Cardiac fibroblast (primary cell): Measurements from ENCODE around the gene VIL1.

ENCODE experiments used
- DNase-seq, 2 donors: peaks; one replicate each; pipeline versions ENCODE4 v3.0.0 to v3.0.0-alpha.2; 2010; ENCODE audit warnings: low read depth in 2 of 2
- H3K4me3 ChIP-seq, 2 donors: replicated peaks in 1 of 2; 1 replicate in 1 of 2; 2 replicates in 1 of 2; pipeline ENCODE4 v1.5.1; 2011; ENCODE audit warnings: low read depth in 2 of 2, low read length in 2 of 2, mild to moderate bottlenecking in 2 of 2, moderate library complexity in 1 of 2
- TF ChIP-seq, protein P1 (sequence below): IDR thresholded peaks from one replicate; pipeline ENCODE4 v1.5.1; 2011; ENCODE audit warnings: low read depth, mild to moderate bottlenecking, low read length, inconsistent platforms

The VIL1 gene

DNA sequence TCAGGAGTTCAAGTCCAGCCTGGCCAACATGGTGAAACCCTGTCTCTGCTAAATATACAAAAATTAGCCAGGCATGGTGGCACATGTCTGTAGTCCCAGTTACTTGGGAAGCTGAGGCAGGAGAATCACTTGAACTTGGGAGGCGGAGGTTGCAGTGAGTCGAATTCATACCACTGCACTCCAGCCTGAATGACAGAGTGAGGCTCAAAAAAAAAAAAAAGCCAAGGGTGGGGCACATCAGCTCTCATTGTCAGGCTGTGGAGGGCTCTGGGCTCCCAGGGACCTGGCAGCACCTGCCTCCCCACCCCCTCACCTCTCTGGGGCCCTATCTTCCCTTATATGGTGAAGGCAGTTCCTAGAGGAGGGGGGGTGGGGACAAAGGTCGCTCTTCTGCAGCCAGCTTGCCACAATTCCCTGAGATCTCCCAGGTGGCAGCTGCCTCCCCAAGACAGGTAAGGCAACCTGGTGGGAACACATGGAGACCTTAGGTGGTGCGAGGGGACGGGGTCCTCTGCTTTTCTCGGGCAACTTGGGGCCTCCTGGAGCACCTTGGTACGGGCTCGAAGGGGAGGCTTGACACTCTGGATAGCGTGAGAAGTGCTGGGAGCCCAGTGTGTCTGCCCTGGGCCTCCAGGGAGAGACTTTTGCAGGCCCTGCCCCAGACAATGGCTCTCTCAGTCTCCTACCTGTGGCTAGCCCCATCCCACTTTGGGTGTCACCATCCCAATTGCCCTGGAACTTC is at the start of gene VIL1:
Gene VIL1, plus strand, starts transcription at position 407 of the 742 bp plus-strand sequence. CDS start 4,656 bp downstream, outside the sequence.
- H3K4me3 ChIP-seq, result no peak within 1 kb of the TSS
- DNase-seq, result no peak
- TF ChIP-seq, protein P1, sequence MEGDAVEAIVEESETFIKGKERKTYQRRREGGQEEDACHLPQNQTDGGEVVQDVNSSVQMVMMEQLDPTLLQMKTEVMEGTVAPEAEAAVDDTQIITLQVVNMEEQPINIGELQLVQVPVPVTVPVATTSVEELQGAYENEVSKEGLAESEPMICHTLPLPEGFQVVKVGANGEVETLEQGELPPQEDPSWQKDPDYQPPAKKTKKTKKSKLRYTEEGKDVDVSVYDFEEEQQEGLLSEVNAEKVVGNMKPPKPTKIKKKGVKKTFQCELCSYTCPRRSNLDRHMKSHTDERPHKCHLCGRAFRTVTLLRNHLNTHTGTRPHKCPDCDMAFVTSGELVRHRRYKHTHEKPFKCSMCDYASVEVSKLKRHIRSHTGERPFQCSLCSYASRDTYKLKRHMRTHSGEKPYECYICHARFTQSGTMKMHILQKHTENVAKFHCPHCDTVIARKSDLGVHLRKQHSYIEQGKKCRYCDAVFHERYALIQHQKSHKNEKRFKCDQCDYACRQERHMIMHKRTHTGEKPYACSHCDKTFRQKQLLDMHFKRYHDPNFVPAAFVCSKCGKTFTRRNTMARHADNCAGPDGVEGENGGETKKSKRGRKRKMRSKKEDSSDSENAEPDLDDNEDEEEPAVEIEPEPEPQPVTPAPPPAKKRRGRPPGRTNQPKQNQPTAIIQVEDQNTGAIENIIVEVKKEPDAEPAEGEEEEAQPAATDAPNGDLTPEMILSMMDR, result no peak

DNA sequence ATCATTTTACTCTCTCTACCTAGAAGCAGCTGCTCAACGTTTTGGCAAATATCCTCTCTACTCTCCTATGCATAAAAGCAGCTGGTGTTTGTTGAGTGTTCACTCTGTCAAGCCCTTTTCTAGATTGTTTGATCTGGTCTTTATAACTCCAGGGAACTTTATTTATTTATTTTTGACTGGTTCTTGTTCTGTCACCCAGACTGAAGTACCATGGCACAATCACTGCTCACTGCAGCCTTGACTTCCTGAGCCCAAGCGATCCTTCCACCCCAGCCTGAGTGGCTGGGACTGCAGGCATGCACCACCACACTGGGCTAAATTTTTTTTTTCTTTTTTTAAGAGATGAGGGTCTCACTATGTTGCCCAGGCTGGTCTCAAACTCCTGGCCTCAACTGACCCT is 49.6 kb upstream of the VIL1 start:
- H3K4me3 ChIP-seq, result no peak overlapping the region
- DNase-seq, result no peak
- TF ChIP-seq, protein P1, result no peak

DNA sequence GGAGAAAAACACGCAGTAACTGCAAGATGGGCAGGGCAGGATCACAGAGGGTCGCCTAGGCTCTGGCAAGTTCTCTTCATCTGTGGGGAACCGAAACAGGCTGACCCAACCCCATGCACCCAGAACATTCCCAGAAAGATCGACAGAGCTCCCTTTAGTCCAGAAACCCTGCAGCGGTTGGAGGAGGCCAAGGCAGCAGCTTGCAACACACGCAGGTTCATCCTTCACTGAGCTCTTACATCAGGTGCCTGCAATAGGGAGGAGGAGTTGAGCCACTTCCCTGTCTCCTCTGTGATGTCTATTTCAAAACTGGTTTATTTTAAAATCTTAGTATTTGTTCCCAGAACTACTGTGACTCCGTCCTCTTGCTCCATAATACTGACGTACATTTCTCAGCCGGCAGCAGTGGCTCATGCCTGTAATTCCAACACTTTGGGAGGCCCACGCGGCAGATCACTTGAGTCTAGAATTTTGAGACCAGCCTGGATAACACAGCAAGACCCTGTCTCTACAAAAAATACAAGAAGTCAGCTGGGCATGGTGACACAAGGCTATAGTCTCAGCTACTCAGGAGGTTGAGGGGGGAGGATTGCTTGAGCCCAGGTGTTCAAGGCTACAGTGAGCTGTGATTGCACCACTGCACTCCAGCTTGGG is 48.4 kb upstream of the VIL1 start:
- DNase-seq, result peak; percentile 66 to 71
- TF ChIP-seq, protein P1, result no peak
- H3K4me3 ChIP-seq, result no peak overlapping the region

DNA sequence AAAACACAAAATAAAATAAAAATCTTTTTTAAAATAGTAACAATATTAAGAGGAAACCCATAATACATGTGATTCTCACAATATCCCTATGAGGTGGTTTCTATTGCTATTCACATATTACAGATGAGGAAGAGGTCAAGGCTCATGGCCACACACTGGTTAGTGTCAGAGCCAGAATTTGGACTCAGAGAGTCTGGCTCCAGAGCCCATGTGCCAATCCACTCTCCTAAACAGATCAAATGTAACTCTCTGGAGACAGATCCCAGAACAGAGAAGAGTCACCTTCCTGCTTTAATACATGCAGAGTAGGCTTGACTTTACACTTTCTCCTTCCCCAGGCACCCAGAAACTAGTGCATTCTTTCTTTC is 47.0 kb upstream of the VIL1 start:
- no peak for DNase-seq
- TF ChIP-seq, protein P1, result no peak
- H3K4me3 ChIP-seq, result no peak overlapping the region

DNA sequence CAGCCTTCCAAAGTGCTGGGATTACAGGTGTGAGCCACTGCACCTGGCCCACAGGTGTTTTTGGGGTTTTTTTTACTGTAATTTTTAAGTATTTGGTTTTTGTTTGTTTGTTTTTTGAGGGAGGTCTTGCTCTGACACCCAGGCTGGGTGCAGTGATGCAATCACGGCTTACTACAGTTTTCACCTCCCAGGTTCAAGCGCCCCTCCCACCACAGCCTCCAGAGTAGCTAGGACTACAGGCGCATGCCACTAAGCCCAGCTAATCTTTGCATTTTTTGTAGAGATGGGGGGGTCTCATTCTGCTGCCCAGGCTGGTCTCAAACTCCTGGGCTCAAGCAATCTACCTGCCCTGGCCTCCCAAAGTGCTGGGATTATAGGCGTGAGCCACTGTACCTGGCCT is 44.1 kb upstream of the VIL1 start:
- no peak overlapping the region for H3K4me3 ChIP-seq
- DNase-seq, result no peak
- TF ChIP-seq, protein P1, result no peak

DNA sequence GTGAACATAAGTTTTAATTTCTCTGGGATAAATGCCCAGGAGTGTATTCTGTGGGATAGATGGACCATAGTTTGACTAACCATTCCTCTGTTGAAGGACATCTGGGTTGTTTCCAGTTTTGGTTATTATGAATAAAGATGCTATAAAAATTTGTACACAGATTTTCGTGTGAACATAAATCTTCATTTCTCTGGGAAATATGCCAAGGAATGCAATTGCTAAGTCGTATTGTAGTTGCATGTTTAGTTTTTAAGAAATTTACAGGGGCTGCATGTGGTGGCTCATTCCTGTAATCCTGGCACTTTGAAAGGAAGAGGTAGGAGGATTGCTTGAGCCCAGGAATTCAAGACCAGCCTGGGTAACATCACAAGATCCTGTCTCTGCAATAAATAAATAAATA is 43.7 kb upstream of the VIL1 start:
- TF ChIP-seq, protein P1, result no peak
- DNase-seq, result peak; percentile 56 to 85
- H3K4me3 ChIP-seq, result no peak overlapping the region
